ENCODE results near the gene ACTN4.

GRCh38 chr19:38660724-38661123, 13.3 kb downstream of the ACTN4 start:
- TF ChIP-seq CTCF (IDR thresholded peaks at IDR 0.05; ENCODE audit: low read depth, low read length), result no peak
- TF ChIP-seq POLR2A (IDR thresholded peaks at IDR 0.05; ENCODE audit: extremely low read depth, insufficient read length), result no peak
- TF ChIP-seq MYC (IDR thresholded peaks at IDR 0.05; ENCODE audit: low read depth, low read length), result no peak

Data from NB4 (cell line).